GM21390 (cell line): ENCODE measurements around the gene CD180.

ENCODE experiments used
- ATAC-seq: cut with Tn5 transposase; IDR thresholded peaks from one replicate; pipeline ENCODE4 v1.9.1; 2021; ENCODE audit not compliant: unreplicated experiment

The CD180 gene

GRCh38 chr5:67133217-67133616 lies 63.4 kb downstream of the CD180 start:
- no peak for ATAC-seq

- ATAC-seq = no peak
Observed at GRCh38 chr5:67129768-67130167, 66.8 kb downstream of the CD180 start.
